SH-SY5Y (cell line): ENCODE results near the gene CGN.

Experiments
- GATA2 ChIP-seq: IDR thresholded peaks from 2 replicates; pipeline ENCODE4 v1.6.1; 2011; ENCODE audit warnings: mild to moderate bottlenecking, low read depth, low read length
- GATA3 ChIP-seq: IDR thresholded peaks from 2 replicates; pipeline ENCODE4 v1.6.1; 2011; ENCODE audit warnings: low read depth, mild to moderate bottlenecking, low read length, moderate library complexity

DNA sequence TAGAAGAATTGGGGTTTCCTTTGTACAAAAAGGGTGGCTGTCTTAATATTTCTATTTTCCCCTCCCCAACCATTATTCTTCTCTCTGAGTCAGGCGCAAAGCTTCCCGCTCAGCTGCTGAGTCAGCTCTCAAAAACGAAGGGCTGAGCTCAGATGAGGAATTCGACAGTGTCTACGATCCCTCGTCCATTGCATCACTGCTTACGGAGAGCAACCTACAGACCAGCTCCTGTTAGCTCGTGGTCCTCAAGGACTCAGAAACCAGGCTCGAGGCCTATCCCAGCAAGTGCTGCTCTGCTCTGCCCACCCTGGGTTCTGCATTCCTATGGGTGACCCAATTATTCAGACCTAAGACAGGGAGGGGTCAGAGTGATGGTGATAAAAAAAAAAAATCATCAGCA, 25.9 kb downstream of the CGN start:
- no peak for TF ChIP-seq GATA2
- TF ChIP-seq GATA3 = no peak
